Right lobe of liver (tissue), 4 donors: Measurements from ENCODE around the gene MSRB1.

ENCODE experiments used
- POLR2A ChIP-seq: fragments of 450-650 bp; IDR thresholded peaks from one replicate; pipeline ENCODE4 v1.6.1; 2017; ENCODE audit warnings: antibody characterized with exemption, mild to moderate bottlenecking
- TF ChIP-seq, protein P1 (sequence below), 4 donors: fragments of 200-600 bp in 3 of 4; fragments of 450-650 bp in 1 of 4; IDR thresholded peaks; one replicate each; pipeline versions ENCODE4 v1.5.1 to v1.8.0; 2016 to 2022; ENCODE audit warnings: antibody characterized with exemption in 4 of 4, mild to moderate bottlenecking in 2 of 4
- donor health status: DM: no; HTN: no; CAD: no.
- donor health status: DM: no; HTN: no; CAD: no.
- donor health status: DM: no; HTN: yes; CAD: no.

DNA sequence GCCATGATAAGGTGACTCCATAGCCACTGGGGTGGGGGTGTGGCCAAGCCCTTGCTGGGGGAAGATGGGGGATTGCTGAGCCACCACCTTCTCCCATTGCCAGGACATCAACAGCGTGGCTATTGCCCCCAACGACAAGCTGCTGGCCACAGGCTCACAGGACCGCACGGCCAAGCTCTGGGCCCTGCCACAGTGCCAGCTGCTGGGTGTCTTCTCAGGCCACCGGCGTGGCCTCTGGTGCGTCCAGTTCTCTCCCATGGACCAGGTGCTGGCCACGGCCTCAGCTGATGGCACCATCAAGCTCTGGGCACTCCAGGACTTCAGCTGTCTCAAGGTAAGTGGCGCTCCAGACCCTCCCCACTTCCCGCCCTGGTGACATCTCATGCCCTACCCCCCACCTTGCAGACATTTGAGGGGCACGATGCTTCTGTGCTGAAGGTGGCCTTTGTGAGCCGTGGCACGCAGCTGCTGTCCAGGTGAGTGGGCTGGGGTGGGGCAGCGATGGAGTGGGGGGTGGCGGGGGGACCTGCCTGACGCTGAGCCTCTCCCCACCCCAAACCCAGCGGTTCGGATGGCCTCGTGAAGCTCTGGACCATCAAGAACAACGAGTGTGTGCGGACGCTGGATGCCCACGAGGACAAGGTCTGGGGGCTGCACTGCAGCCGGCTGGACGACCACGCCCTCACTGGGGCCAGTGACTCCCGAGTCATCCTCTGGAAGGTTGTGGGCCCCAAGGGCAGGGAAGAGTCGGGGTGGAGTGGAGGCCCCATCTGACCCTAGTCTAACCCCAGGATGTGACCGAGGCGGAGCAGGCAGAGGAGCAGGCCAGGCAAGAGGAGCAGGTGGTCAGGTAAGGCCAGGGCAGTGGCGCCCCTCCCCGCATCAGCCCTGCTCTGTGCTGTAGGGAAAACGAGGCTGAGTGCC is 34.2 kb upstream of the MSRB1 start:
- TF ChIP-seq, protein P1, sequence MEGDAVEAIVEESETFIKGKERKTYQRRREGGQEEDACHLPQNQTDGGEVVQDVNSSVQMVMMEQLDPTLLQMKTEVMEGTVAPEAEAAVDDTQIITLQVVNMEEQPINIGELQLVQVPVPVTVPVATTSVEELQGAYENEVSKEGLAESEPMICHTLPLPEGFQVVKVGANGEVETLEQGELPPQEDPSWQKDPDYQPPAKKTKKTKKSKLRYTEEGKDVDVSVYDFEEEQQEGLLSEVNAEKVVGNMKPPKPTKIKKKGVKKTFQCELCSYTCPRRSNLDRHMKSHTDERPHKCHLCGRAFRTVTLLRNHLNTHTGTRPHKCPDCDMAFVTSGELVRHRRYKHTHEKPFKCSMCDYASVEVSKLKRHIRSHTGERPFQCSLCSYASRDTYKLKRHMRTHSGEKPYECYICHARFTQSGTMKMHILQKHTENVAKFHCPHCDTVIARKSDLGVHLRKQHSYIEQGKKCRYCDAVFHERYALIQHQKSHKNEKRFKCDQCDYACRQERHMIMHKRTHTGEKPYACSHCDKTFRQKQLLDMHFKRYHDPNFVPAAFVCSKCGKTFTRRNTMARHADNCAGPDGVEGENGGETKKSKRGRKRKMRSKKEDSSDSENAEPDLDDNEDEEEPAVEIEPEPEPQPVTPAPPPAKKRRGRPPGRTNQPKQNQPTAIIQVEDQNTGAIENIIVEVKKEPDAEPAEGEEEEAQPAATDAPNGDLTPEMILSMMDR (IDR thresholded peaks at IDR 0.05), result no peak
- no peak for TF ChIP-seq POLR2A
